ENCODE measurements around the gene PDCL2.
"Not testable (repeated sequence)": the region's sequence is repeated elsewhere in the genome, so short reads cannot be mapped to it uniquely, and the experiment has no call there.

The PDCL2 gene

DNA sequence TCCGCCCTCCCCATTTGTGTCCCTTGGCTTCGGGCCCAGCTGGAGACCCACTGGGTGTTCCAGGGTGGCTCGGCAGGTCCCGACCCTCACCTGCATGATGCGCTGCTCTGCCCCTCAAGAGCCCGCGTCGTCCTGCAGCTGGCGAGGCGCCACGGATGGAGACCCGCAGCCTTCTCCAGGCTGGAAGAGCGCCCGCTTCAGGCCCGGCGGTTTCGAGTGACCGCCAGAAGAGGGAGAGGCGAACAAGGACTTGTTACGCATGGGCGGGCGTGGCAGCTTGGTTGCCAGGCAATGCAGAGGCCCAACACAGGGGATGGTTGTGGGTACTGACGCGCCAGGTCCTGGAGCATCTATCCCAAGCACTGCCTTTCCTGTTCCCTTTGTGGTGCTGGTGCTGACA is at the start of gene PDCL2:
TSS of gene PDCL2 (minus strand) at position 232 of the 400 bp plus-strand sequence. CDS start at position 96, 136 bp downstream.
- no peak for DNase-seq

- peak; percentile 1 for DNase-seq
Measured at GRCh38 chr4:55637272-55637820, 45.3 kb upstream of the PDCL2 start.

- no peak for DNase-seq
Measured at GRCh38 chr4:55636656-55636999, 44.6 kb upstream of the PDCL2 start.

- DNase-seq, result peak; percentile 8
Measured at GRCh38 chr4:55635741-55636655, 44.0 kb upstream of the PDCL2 start, which contains the start of gene NMU. TSS of gene NMU (minus strand) at chr4:55636298. CDS start at chr4:55636192, 106 bp downstream.

- no peak for DNase-seq
Measured at GRCh38 chr4:55635282-55635681, 43.2 kb upstream of the PDCL2 start.

GRCh38 chr4:55634417-55635128 is 42.5 kb upstream of the PDCL2 start:
- DNase-seq, result no peak

DNA sequence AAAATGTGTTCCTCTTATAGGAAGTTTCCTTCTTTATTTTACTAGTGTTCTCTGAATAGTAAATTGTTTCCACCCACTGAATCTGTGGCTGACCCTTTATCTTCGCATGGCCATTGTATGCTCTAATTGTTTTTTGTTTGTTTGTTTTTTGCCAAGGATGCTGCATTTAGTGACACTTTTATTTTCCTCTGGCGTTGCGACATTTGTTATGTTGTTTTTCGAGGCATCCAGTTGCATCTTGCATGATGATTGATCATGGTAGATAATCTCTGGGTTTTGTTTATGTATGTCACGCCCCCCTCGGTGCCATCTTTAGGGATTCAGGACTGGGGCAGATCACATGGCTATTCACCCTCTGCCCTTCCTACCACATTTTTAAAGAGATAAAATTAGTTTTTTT is 41.9 kb upstream of the PDCL2 start:
- DNase-seq, result no peak

GRCh38 chr4:55625835-55626234 is 33.8 kb upstream of the PDCL2 start:
- no peak for DNase-seq

GRCh38 chr4:55624063-55624462 is 32.0 kb upstream of the PDCL2 start:
- not testable (repeated sequence) for DNase-seq

DNA sequence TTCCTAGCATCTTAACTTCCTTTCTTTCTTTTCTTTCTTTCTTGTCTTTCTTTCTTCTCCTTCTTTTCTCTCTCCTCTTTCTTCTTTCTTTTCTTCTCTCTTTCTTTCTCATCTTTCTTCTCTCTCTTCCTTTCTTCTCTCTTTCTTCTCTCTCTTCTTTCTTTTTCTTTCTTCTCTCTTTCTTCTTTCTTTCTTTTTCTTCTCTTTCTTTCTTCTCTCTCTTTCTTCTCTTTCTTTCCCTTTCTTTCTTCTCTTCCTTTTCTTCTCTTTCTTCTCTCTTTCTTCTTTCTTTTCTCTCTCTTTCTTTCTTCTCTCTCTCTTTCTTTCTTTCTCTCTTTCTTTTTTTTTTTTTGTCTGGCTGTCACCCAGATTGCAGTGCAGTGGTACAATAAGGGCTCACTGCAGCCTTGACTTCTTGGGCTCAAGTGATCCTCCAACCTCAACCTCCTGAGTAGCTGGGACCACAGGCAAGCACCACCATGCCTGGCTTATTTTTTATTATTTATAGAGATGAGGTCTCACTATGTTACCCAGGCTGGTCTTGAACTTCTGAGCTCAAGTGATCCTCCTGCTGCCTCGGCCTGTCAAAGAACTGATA is 26.6 kb upstream of the PDCL2 start:
- no peak for DNase-seq

DNA sequence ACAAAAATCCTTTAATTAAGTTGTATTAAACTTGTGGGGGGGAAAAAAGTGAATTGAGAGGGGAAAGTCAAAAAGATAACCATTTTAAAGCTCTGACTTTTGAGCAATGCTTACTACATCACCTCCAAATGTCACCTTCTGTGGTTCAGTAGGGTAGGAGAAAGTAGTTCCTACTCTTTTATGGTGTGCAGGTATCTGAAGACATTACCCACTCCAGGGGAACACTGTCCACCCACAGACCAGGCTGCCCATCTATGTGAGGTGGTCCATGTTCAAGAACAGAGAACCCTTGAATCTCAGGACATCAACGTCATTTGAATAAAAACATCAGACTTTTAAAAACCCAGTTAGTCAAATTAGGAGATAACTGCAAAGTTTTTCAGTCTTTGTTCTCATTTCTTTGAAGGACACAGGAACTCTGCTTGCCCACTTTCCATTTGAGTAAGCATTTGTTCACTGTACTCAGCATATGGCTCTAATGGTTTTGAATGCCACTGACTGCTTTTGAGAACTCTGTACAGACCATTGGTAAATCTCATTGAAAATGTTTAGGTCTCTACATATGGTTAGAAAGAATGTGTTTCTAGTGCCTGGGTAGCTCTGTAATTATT is 25.6 kb upstream of the PDCL2 start:
- DNase-seq, result no peak

- no peak for DNase-seq
Measured at GRCh38 chr4:55615008-55615407, 23.0 kb upstream of the PDCL2 start.

GRCh38 chr4:55613621-55614020 is 21.6 kb upstream of the PDCL2 start:
- no peak for DNase-seq

- no peak for DNase-seq
Measured at GRCh38 chr4:55612341-55612740, 20.3 kb upstream of the PDCL2 start.

DNA sequence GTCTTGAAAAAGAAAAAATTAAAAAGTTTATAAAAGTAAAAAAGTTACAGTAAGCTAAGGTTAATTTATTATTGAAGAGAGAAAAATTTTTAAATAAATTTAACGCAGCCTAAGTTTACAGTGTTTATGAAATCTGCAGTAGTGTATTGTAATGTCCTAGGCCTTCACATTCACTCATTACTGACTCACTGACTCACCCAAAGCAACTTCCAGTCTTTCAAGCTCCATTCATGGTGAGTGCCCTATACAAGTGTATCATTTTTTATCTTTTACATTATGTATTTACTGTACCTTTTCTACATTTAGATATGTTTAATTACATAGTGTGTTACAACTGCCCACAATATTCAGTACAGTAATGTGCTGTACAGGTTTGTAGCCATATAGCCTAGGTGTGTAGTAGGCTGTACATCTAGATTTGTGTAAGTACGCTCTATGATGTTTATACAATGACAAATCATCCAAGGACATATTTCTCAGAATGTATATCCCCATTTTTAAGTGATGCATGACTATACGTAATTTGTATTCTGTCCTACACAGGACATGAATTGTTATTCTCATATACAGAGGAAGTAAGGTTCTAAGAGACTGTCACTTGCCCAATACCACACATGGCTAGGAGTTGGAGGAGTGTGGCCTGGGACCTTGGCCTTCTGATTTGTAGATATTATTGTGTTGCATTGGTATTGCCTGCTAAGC is 19.5 kb upstream of the PDCL2 start:
- no peak for DNase-seq

GRCh38 chr4:55610381-55610780 is 18.3 kb upstream of the PDCL2 start:
- no peak for DNase-seq

DNA sequence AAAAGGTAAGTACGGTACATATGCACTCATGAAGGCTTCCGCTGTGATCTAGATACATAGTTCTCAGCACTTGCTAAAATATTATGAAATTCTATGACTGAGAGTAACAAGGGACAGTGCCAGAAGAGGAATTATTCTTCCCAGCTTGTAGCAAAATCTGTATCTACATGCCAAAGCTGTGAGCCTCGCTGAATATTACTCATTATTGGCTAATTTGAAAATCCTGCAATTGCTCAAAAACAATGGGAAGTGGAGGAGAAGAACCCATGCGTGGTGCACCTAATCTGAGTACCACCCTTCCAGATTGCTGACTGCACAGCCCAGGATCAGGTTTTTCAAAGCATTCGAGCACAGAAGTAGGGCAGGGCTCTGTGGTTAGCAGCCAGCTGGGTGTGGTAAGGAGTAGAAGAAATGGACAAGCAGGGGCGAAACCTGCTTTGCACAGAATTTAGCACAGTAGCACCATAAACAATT is 17.4 kb upstream of the PDCL2 start:
- DNase-seq, result peak; percentile 37

DNA sequence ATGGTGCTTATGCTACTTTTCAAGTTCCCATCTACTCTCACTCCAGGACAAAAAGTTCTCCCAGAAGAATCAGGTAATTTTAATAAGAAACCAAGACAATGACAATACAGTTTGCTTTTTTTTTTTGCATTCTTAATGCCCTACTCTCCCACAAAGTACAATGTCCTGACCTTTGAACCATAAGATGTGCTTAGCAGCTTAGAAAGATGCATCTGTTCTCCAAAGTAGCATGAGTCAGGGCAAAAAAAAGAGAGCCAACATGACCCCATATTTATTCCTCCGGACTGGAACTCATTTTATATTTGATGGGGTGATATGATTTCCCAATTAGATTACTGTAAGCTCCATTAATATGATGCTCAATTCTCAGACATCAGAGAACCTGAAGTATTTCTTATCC is 16.5 kb upstream of the PDCL2 start:
- DNase-seq, result no peak

DNA sequence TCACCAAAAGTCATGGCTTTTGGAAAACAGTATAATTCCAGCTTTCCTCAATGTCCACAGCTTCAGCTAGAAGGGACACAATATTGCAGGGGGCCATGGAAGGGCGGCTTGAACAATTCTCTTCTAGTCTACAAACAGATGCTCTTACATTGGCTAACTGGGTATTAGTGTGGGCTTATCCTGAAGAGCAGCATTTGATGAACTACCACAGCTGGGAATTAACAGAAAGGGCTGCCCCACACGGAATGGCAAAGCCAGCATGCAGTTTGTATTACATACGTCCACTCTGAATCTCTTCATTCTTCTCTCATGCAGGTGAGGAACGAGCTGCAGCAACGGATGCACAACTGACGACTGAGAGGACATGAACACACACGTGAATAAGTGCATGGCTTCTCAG is 13.0 kb upstream of the PDCL2 start:
- DNase-seq, result no peak

DNA sequence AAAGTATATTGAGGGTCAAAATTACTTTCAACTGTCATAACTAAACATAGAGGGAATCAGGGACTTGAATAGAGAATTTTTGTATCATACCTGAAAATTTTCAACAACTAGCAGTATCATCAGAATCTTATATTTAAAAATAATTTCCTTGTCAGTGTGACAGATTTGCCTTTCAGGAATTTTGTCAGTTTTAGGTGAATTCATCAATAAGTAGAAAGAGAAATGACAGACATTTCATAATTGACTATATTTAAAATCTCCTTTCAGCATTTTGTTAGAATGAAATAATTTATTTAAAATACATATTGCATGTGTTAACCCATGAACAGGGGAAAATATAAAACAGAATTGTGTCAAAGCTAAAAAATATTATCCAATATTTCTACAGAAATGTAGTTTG is 8.6 kb upstream of the PDCL2 start:
- no peak for DNase-seq

- no peak for DNase-seq
Measured at GRCh38 chr4:55598641-55599040, 6.6 kb upstream of the PDCL2 start.

GRCh38 chr4:55588160-55588559 is 3.9 kb downstream of the PDCL2 start:
- DNase-seq, result no peak
